ENCODE measurements around the gene NINL. TPM values are rescaled to one million over a fixed set of nuclear protein-coding genes. Genes with fewer than 3 reads are reported as not detected.
A peak's percentile ranks its signal among the peaks of the same experiment; 100 is the strongest.
"Not testable (repeated sequence)": the region's sequence is repeated elsewhere in the genome, so short reads cannot be mapped to it uniquely, and the experiment has no call there.

Gene NINL
- total RNA-seq, 4 donors from 2014 or later, result 18.3 to 37.8 (median 23.5) TPM

DNA sequence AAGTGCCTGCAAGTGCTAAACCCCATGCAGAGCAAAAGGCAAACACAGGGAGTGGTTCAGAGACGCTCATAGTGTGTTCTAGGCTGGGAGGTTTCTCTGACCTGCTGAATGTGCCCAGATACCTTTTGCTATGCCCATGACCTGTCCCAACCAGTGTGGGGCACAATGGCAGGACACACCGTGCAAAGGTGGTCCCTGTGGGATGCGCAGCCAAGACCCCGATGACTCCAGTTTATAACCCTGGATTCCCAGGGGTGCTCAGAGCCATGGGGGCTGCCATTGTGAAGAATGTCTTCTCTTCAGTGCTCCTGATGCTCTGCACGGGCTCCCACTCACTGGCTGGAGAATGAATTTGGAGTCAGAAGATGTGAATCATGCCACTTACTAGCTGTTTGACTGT lies 2.2 kb upstream of the NINL start:
- H3K27me3 ChIP-seq, result no peaks in the 10 kb centered on the region
- peaks cover 0 to 9% of the 10 kb centered on the region in 2 donors for H3K4me1 ChIP-seq
- DNase-seq, result no peak
- no peak overlapping the region for H3K27ac ChIP-seq
- intact Hi-C loops (cut with DNase I), result no loop called here
- no peaks in the 10 kb centered on the region for H3K9me3 ChIP-seq
- no peaks in the 10 kb centered on the region for H3K36me3 ChIP-seq
- WGBS, 2 donors, result 56 to 64% methylated on average over 3 to 4 of the region's 5 CpGs
- TF ChIP-seq POLR2A (IDR thresholded peaks at IDR 0.05), result no peak
- TF ChIP-seq, protein P1, sequence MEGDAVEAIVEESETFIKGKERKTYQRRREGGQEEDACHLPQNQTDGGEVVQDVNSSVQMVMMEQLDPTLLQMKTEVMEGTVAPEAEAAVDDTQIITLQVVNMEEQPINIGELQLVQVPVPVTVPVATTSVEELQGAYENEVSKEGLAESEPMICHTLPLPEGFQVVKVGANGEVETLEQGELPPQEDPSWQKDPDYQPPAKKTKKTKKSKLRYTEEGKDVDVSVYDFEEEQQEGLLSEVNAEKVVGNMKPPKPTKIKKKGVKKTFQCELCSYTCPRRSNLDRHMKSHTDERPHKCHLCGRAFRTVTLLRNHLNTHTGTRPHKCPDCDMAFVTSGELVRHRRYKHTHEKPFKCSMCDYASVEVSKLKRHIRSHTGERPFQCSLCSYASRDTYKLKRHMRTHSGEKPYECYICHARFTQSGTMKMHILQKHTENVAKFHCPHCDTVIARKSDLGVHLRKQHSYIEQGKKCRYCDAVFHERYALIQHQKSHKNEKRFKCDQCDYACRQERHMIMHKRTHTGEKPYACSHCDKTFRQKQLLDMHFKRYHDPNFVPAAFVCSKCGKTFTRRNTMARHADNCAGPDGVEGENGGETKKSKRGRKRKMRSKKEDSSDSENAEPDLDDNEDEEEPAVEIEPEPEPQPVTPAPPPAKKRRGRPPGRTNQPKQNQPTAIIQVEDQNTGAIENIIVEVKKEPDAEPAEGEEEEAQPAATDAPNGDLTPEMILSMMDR (IDR thresholded peaks at IDR 0.05), result no peak
- no peak overlapping the region for H3K4me3 ChIP-seq (replicated peaks in 1 of 3)

DNA sequence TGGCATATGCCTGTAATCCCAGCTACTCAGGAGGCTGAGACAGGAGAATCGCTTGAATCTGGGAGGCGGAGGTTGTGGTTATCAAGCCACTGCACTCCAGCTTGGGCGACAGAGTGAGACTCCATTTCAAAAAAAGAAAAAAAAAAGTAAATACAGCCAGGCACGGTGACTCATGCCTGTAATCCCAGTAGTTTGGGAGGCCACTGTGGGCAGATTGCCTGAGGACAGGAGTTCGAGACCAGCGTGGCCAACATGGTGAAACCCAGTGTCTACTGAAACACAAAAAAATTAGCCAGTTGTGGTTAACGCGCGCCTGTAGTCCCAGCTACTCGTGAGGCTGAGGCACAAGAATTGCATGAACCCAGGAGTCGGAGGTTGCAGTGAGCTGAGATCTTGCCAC lies 1.5 kb upstream of the NINL start:
- TF ChIP-seq, protein P1 (IDR thresholded peaks at IDR 0.05), result no peak
- no peak overlapping the region for H3K27ac ChIP-seq

DNA sequence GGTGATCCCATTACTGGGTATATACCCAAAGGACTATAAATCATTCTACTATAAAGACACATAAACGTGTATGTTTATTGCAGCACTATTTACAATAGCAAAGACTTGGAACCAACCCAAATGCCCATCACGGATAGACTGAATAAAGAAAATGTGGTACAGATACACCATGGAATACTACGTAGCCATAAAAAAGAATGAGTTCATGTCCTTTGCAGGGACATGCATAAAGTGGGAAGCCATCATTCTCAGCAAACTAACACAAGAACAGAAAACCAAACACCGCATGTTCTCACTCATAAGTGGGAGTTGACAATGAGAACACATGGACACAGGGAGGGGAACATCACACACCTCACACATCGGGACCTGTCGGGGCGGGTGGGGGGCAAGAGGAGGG lies 1.7 kb downstream of the NINL start:
- peaks cover 5 to 35% of the 10 kb centered on the region in 2 donors for H3K4me1 ChIP-seq
- intact Hi-C loops (cut with DNase I); H3K27ac ChIP-seq; H3K9me3 ChIP-seq; H3K27me3 ChIP-seq; H3K4me3 ChIP-seq (replicated peaks in 1 of 3); DNase-seq; H3K36me3 ChIP-seq: not testable (repeated sequence)
- WGBS, 2 donors, result 93% methylated on average over 7 of the region's 7 CpGs

More for the DNA sequence above, 1.5 kb upstream of the NINL start:
- Histone ChIP-seq H3K36me3 (no peaks in the 10 kb centered on the region), H3K9me3 (no peaks in the 10 kb centered on the region), H3K4me1 (peaks cover 0 to 9% of the 10 kb centered on the region in 2 donors), H3K27me3 (no peaks in the 10 kb centered on the region), H3K4me3 (replicated peaks in 1 of 3) (no peak overlapping the region)
- intact Hi-C loops (cut with DNase I), result no loop called here
- DNase-seq, result no peak
- 81 to 82% methylated on average over 11 of the region's 11 CpGs for WGBS, 2 donors

DNA sequence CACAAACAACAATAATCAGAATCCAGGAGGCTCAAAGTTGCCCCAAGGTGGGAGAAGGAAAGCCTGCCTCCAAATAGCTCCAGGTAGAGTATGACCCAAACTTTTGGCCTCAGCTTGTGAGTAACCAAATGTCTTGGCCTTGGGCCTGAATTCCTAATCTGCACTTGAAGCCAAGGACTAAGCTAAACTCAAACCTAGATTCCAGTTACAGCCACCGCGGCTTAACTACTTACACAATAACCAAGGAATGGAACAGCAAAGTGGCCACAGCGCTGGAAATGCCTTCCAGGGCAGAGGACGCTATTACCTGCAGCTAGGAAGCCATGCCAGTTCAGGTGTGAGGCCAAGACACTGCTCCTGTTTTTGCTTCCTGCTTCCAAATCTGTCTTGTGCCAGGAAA lies 4.6 kb downstream of the NINL start:
- H3K4me1 ChIP-seq, result peaks cover 5 to 35% of the 10 kb centered on the region in 2 donors
- H3K27me3 ChIP-seq, result no peaks in the 10 kb centered on the region
- peak; percentile 79 to 80 for DNase-seq
- H3K9me3 ChIP-seq, result no peaks in the 10 kb centered on the region
- no peaks in the 10 kb centered on the region for H3K36me3 ChIP-seq
- H3K4me3 ChIP-seq (replicated peaks in 1 of 3), result no peak overlapping the region
- peak overlapping the region; percentile 7 to 63 (median 50) for H3K27ac ChIP-seq
- intact Hi-C loops (cut with DNase I), result no loop called here
- WGBS, 2 donors, result 23 to 43% methylated on average over 3 to 4 of the region's 4 CpGs
- TF ChIP-seq, protein P1 (IDR thresholded peaks at IDR 0.05), result peak in 1 of 6 experiments; percentile 11
- no peak for TF ChIP-seq POLR2A (IDR thresholded peaks at IDR 0.05)

DNA sequence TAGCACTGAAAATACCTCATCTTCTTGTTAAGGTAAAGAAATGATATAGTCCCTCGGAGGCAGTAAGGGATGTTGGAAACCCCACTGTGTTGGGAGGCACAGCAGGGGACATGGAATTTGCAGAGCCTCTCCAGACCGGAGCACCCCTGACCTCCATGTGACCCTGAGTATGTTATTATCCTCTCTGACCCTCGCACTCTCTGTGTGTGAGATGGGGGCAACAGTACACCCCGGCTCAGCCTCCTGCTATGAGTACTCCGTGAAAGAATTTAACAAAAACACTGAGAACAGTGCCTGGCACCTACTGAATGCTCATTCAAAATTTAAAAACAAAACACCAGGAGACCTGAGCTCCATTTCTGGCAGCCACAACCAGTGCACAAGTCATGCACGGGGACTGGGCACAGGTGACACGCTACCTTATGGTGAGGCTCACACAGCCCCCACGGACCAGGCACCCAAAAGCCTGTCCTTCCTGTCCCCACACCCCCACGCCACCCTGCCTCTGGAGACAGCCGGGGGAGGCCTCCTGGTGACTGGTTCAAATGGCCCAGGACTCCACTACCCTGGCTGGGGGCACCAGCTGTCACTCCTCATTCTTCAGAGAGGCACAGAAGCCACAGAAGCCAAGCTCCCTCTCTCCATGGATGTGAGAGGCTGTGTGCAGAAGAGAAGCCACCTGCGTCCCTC lies 6.1 kb downstream of the NINL start:
- no peaks in the 10 kb centered on the region for H3K36me3 ChIP-seq
- 49 to 62% methylated on average over 11 of the region's 11 CpGs for WGBS, 2 donors
- no peak for TF ChIP-seq POLR2A (IDR thresholded peaks at IDR 0.05)
- TF ChIP-seq, protein P1 (IDR thresholded peaks at IDR 0.05), result no peak
- no peak overlapping the region for H3K4me3 ChIP-seq (replicated peaks in 1 of 3)
- peak overlapping the region in 2 of 3 donors; percentile 4 to 52 for H3K27ac ChIP-seq
- H3K9me3 ChIP-seq, result no peaks in the 10 kb centered on the region
- intact Hi-C loops (cut with DNase I), result no loop called here
- H3K4me1 ChIP-seq, result peaks cover 5 to 30% of the 10 kb centered on the region in 2 donors
- no peaks in the 10 kb centered on the region for H3K27me3 ChIP-seq
- peak; percentile 21 to 33 for DNase-seq
